Measurements from ENCODE around the gene NEK4.
A peak's percentile ranks its signal among the peaks of the same experiment; 100 is the strongest.

Gene NEK4

GRCh38 chr3:52690560-52690959, 80.2 kb downstream of the NEK4 start:
- DNase-seq (ENCODE audit: low read depth, low spot score): no peak
- ChIA-PET CTCF (no interaction called here), POLR2A (no interaction called here)
- no peak overlapping the region for H3K4me3 ChIP-seq (ENCODE audit: low read depth, low read length)
- TF ChIP-seq CTCF (IDR thresholded peaks at IDR 0.05; ENCODE audit: insufficient read depth, low read length, missing control alignments): no peak

- no peak for TF ChIP-seq CTCF (IDR thresholded peaks at IDR 0.05; ENCODE audit: insufficient read depth, low read length, missing control alignments)
- ChIA-PET CTCF (interaction anchor here (2.1 to 2.2 kb wide), 2 partner anchors 217 to 261 kb away, joined by 5 to 7 read pairs; no protein-coding TSS in a partner anchor), POLR2A (interaction anchor here (1.0 to 1.5 kb wide), 2 partner anchors 8 to 15 kb away, joined by 3 to 5 read pairs; no protein-coding TSS in a partner anchor)
- no peak overlapping the region for H3K4me3 ChIP-seq (ENCODE audit: low read depth, low read length)
- no peak for DNase-seq (ENCODE audit: low read depth, low spot score)
Measured at GRCh38 chr3:52689151-52689550, 81.6 kb downstream of the NEK4 start.

- ChIA-PET CTCF (interaction anchor here (2.1 to 2.2 kb wide), 2 partner anchors 216 to 260 kb away, joined by 5 to 7 read pairs; no protein-coding TSS in a partner anchor), POLR2A (interaction anchor here (0.7 to 1.5 kb wide), 2 partner anchors 9 to 18 kb away, joined by 3 to 5 read pairs; no protein-coding TSS in a partner anchor)
- no peak for DNase-seq (ENCODE audit: low read depth, low spot score)
- H3K4me3 ChIP-seq (ENCODE audit: low read depth, low read length): no peak overlapping the region
- TF ChIP-seq CTCF (IDR thresholded peaks at IDR 0.05; ENCODE audit: insufficient read depth, low read length, missing control alignments): no peak
Measured at GRCh38 chr3:52688266-52688665, 82.5 kb downstream of the NEK4 start.

GRCh38 chr3:52685709-52686691, 84.7 kb downstream of the NEK4 start, which contains the start of the genes GNL3 and PBRM1:
GNL3 (plus strand) TSS chr3:52686032; CDS start chr3:52686093, 61 bp downstream.
PBRM1 (minus strand) TSS chr3:52685913.
- ChIA-PET POLR2A (interaction anchor here (0.6 to 1.5 kb wide), 3 partner anchors 7 to 21 kb away, joined by 3 to 4 read pairs (median 4); partner anchors contain the start of genes GLT8D1 and SPCS1), CTCF (no interaction called here)
- TF ChIP-seq CTCF (IDR thresholded peaks at IDR 0.05; ENCODE audit: insufficient read depth, low read length, missing control alignments): no peak
- peak; percentile 65 for DNase-seq (ENCODE audit: low read depth, low spot score)
- H3K4me3 ChIP-seq (ENCODE audit: low read depth, low read length): peak within 1 kb of the TSS; percentile 91

- DNase-seq (ENCODE audit: low read depth, low spot score): no peak
- ChIA-PET POLR2A (interaction anchor here (0.6 to 1.5 kb wide), 2 partner anchors 8 to 21 kb away, joined by 3 to 4 read pairs; partner anchors contain the start of genes GLT8D1 and SPCS1), CTCF (no interaction called here)
Measured at GRCh38 chr3:52685285-52685708, 85.4 kb downstream of the NEK4 start.

More at GRCh38 chr3:52685285-52685708, 85.4 kb downstream of the NEK4 start:
- TF ChIP-seq CTCF (IDR thresholded peaks at IDR 0.05; ENCODE audit: insufficient read depth, low read length, missing control alignments): no peak
- peak overlapping the region; percentile 91 for H3K4me3 ChIP-seq (ENCODE audit: low read depth, low read length)
